Occipital lobe (tissue), 2 donors: Measurements from ENCODE around the gene TRIM8. TPM values are rescaled to one million over a fixed set of nuclear protein-coding genes. Genes with fewer than 3 reads are reported as not detected.

Experiments used
- DNase-seq: peaks from one replicate; lab custom pipeline; 2025; lab: John Stamatoyannopoulos, UW
- total RNA-seq: library from RNA; depleted of rRNA; stranded (reverse); fragments of >200 nt; gene quantifications from one replicate; pipeline ENCODE4 v1.2.3, GENCODE V29; 2014

TRIM8 gene
- total RNA-seq, 1 donor from 2014 or later, result 23.4 TPM

GRCh38 chr10:102669206-102670064 is 25.2 kb downstream of the TRIM8 start:
- DNase-seq, result peak; percentile 46

- no peak for DNase-seq
These were observed 25.9 kb downstream of the TRIM8 start for GRCh38 chr10:102670065-102670670.

- DNase-seq, result no peak
These were observed 26.7 kb downstream of the TRIM8 start for GRCh38 chr10:102670871-102671434.

GRCh38 chr10:102673236-102673818 is 29.0 kb downstream of the TRIM8 start:
- DNase-seq, result no peak

- peak; percentile 55 for DNase-seq
These were observed 29.7 kb downstream of the TRIM8 start for GRCh38 chr10:102673819-102674511.

GRCh38 chr10:102674566-102674965 is 30.3 kb downstream of the TRIM8 start:
- no peak for DNase-seq

GRCh38 chr10:102675011-102675665 is 30.9 kb downstream of the TRIM8 start:
- DNase-seq, result no peak

- no peak for DNase-seq
These were observed 31.6 kb downstream of the TRIM8 start for GRCh38 chr10:102675666-102676533.

- no peak for DNase-seq
These were observed 32.4 kb downstream of the TRIM8 start for GRCh38 chr10:102676534-102677315.

- DNase-seq, result no peak
These were observed 33.2 kb downstream of the TRIM8 start for GRCh38 chr10:102677331-102678067.

- no peak for DNase-seq
These were observed 33.8 kb downstream of the TRIM8 start for GRCh38 chr10:102678068-102678400.

GRCh38 chr10:102678842-102679289 is 34.6 kb downstream of the TRIM8 start:
- DNase-seq, result peak; percentile 63

GRCh38 chr10:102679596-102679995 is 35.3 kb downstream of the TRIM8 start:
- DNase-seq, result no peak

- no peak for DNase-seq
These were observed 37.4 kb downstream of the TRIM8 start for GRCh38 chr10:102681696-102682095.

- no peak for DNase-seq
These were observed 38.1 kb downstream of the TRIM8 start for GRCh38 chr10:102682416-102682815.

GRCh38 chr10:102682981-102683380 is 38.7 kb downstream of the TRIM8 start:
- DNase-seq, result no peak

GRCh38 chr10:102683736-102684135 is 39.5 kb downstream of the TRIM8 start:
- DNase-seq, result no peak

GRCh38 chr10:102691285-102692066 is 47.2 kb downstream of the TRIM8 start:
- DNase-seq, result no peak
